ENCODE results near the gene AGAP1. TPM values are rescaled to one million over a fixed set of nuclear protein-coding genes. Genes with fewer than 3 reads are reported as not detected.

AGAP1 gene
- total RNA-seq, 1 donor = 18.5 TPM

GRCh38 chr2:235824331-235824730 lies 330.5 kb downstream of the AGAP1 start:
- Histone ChIP-seq H2AFZ (ENCODE audit: low read length) (no peak overlapping the region), H3K4me3 (ENCODE audit: insufficient read depth, low read length) (no peak overlapping the region), H3K4me2 (ENCODE audit: insufficient read depth, low read length) (no peak overlapping the region), H3K27me3 (ENCODE audit: insufficient read depth, low read length) (no peaks in the 10 kb centered on the region), H4K20me1 (ENCODE audit: insufficient read depth, low read length) (peaks cover 3% of the 10 kb centered on the region), H3K79me2 (ENCODE audit: insufficient read depth, low read length) (no peaks in the 10 kb centered on the region), H3K4me1 (ENCODE audit: insufficient read depth, low read length) (peaks cover 3% of the 10 kb centered on the region), H3K9me3 (ENCODE audit: low read depth, low read length) (no peaks in the 10 kb centered on the region), H3K27ac (ENCODE audit: low read depth, low read length) (no peak overlapping the region), H3K36me3 (ENCODE audit: insufficient read depth, low read length) (no peaks in the 10 kb centered on the region)
- TF ChIP-seq CTCF (IDR thresholded peaks at IDR 0.05; ENCODE audit: extremely low read depth, low read depth, low read length) = no peak
- DNase-seq (ENCODE audit: insufficient read length, low spot score, missing footprints) = no peak

- no peak for TF ChIP-seq CTCF (IDR thresholded peaks at IDR 0.05; ENCODE audit: extremely low read depth, low read depth, low read length)
- no peak overlapping the region for H3K27ac ChIP-seq (ENCODE audit: low read depth, low read length)
- DNase-seq (ENCODE audit: insufficient read length, low spot score, missing footprints) = no peak
These were observed 332.1 kb downstream of the AGAP1 start for GRCh38 chr2:235825946-235826345.

GRCh38 chr2:235826826-235827225 lies 333.0 kb downstream of the AGAP1 start:
- Histone ChIP-seq H2AFZ (ENCODE audit: low read length) (no peak overlapping the region), H4K20me1 (ENCODE audit: insufficient read depth, low read length) (peaks cover 3% of the 10 kb centered on the region), H3K4me2 (ENCODE audit: insufficient read depth, low read length) (no peak overlapping the region), H3K4me3 (ENCODE audit: insufficient read depth, low read length) (no peak overlapping the region), H3K36me3 (ENCODE audit: insufficient read depth, low read length) (no peaks in the 10 kb centered on the region), H3K9me3 (ENCODE audit: low read depth, low read length) (no peaks in the 10 kb centered on the region), H3K27me3 (ENCODE audit: insufficient read depth, low read length) (no peaks in the 10 kb centered on the region), H3K79me2 (ENCODE audit: insufficient read depth, low read length) (no peaks in the 10 kb centered on the region), H3K4me1 (ENCODE audit: insufficient read depth, low read length) (peaks cover 3% of the 10 kb centered on the region), H3K27ac (ENCODE audit: low read depth, low read length) (no peak overlapping the region)
- DNase-seq (ENCODE audit: insufficient read length, low spot score, missing footprints) = no peak
- no peak for TF ChIP-seq CTCF (IDR thresholded peaks at IDR 0.05; ENCODE audit: extremely low read depth, low read depth, low read length)

More at GRCh38 chr2:235825946-235826345, 332.1 kb downstream of the AGAP1 start:
- H2AFZ ChIP-seq (ENCODE audit: low read length) = no peak overlapping the region
- no peaks in the 10 kb centered on the region for H3K79me2 ChIP-seq (ENCODE audit: insufficient read depth, low read length)
- H3K4me2 ChIP-seq (ENCODE audit: insufficient read depth, low read length) = no peak overlapping the region
- H3K9me3 ChIP-seq (ENCODE audit: low read depth, low read length) = no peaks in the 10 kb centered on the region
- H3K36me3 ChIP-seq (ENCODE audit: insufficient read depth, low read length) = no peaks in the 10 kb centered on the region
- no peaks in the 10 kb centered on the region for H3K27me3 ChIP-seq (ENCODE audit: insufficient read depth, low read length)
- no peak overlapping the region for H3K4me3 ChIP-seq (ENCODE audit: insufficient read depth, low read length)
- H4K20me1 ChIP-seq (ENCODE audit: insufficient read depth, low read length) = peaks cover 3% of the 10 kb centered on the region
- peaks cover 3% of the 10 kb centered on the region for H3K4me1 ChIP-seq (ENCODE audit: insufficient read depth, low read length)

- no peak overlapping the region for H3K27ac ChIP-seq (ENCODE audit: low read depth, low read length)
These were observed 333.7 kb downstream of the AGAP1 start for GRCh38 chr2:235827585-235827992.

More at GRCh38 chr2:235827585-235827992, 333.7 kb downstream of the AGAP1 start:
- Histone ChIP-seq H3K27me3 (ENCODE audit: insufficient read depth, low read length) (no peaks in the 10 kb centered on the region), H3K4me2 (ENCODE audit: insufficient read depth, low read length) (no peak overlapping the region), H3K4me3 (ENCODE audit: insufficient read depth, low read length) (no peak overlapping the region), H2AFZ (ENCODE audit: low read length) (no peak overlapping the region), H3K36me3 (ENCODE audit: insufficient read depth, low read length) (no peaks in the 10 kb centered on the region), H3K4me1 (ENCODE audit: insufficient read depth, low read length) (peaks cover 3% of the 10 kb centered on the region), H3K79me2 (ENCODE audit: insufficient read depth, low read length) (no peaks in the 10 kb centered on the region), H3K9me3 (ENCODE audit: low read depth, low read length) (no peaks in the 10 kb centered on the region), H4K20me1 (ENCODE audit: insufficient read depth, low read length) (peaks cover 3% of the 10 kb centered on the region)
- DNase-seq (ENCODE audit: insufficient read length, low spot score, missing footprints) = peak; percentile 87
- TF ChIP-seq CTCF (IDR thresholded peaks at IDR 0.05; ENCODE audit: extremely low read depth, low read depth, low read length) = no peak
